CD4-positive, alpha-beta T cell treated with Interleukin-1 beta for 1 hour (primary cell): ENCODE measurements around the gene TPR.
A peak's percentile ranks its signal among the peaks of the same experiment; 100 is the strongest.

Experiments used
- DNase-seq, 2 donors: peaks; one replicate each; pipeline ENCODE4 v3.0.0-alpha.2; 2020 to 2022

Gene TPR

DNA sequence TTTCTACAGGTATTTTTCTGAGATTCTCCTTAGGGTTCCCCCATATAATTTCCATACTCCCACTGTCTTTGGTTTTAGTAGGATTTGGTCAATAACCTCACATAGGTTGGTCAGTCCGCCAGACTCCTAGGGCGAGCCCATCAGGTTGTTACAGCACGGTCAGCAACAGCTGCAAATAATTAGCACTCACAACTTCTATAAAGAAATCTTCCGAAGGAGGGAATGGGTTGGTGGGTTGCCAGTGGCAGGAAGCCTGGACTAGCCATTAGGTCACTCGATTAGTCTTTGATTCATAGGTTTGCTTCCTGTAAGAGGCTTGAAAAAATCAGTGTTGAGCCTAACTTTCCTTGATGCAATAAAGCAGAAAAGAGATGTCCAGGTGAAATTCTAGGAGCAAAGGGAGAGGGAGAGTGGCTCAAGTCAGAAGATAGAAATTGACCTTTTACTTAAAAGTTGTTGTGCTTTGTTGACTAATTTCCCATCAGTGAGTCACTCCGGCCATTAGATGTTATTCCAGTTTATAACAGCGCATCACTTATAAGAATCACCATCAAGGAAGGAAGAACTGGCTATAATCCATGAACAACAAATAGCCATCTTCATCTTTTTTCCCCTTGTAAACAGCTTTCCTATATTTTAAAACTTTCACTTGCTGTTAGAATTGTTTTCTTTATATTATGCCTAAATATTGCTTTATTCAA lies 88.3 kb downstream of the TPR start:
- no peak for DNase-seq

DNA sequence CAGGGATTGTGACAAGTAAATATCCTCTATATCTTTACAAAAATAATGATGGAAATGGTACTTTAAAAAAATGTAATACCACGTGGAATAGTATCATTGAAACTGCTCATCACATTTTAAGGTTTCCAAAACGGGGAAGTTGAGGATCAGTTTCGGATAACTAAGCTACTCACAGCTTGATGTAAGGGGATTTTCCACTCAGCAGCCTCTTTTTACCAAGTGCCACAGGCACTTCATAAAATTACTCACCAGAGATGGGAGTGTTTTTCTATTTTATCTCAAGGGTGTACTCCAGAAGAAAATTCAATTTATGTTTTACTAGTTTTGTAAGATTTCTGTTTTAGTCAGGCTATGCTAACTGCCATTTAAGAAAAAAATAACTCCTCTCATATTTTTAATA lies 91.7 kb downstream of the TPR start:
- no peak for DNase-seq

- DNase-seq = no peak
Observed at GRCh38 chr1:186282466-186282865, 92.6 kb downstream of the TPR start.

DNA sequence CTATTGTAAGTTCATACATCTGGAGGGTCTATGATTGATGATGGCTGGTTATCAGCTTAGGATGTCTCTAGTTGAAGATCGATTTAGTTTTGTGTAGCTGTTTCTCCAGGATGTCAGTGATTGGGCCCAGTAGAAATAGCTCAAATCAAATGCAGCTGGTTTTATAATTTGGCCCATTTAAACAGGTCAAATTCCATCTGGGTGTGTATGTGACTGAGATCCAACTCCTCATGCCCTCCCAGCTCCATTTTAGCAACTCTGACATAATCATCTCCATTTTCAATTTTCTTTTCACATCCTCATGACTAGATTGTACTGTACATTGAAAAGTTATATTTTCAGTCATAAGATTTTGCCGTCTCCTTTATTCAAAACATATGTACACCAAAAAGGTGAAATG lies 99.2 kb downstream of the TPR start:
- no peak for DNase-seq

GRCh38 chr1:186272486-186272885 lies 102.6 kb downstream of the TPR start:
- peak in 1 of 2 donors; percentile 19 for DNase-seq

DNA sequence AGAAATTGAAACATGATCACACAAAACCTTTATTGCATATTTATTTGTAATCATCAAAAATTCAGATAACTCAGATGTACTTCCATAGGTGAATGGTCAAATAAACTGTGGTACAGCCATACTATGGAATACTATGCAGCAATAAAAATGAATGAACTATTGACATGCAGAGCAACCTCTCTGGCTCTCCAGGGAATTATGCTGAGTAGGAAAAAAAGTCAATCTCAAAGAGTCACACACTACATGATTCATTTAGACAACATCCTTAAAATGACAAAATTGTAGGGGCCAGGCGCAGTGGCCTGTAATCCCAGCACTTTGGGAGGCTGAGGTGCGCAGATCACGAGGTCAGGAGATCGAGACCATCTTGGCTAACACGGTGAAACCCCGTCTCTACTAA lies 104.0 kb downstream of the TPR start:
- DNase-seq = no peak
